ENCODE measurements around the gene TMEM116.

TMEM116 gene

DNA sequence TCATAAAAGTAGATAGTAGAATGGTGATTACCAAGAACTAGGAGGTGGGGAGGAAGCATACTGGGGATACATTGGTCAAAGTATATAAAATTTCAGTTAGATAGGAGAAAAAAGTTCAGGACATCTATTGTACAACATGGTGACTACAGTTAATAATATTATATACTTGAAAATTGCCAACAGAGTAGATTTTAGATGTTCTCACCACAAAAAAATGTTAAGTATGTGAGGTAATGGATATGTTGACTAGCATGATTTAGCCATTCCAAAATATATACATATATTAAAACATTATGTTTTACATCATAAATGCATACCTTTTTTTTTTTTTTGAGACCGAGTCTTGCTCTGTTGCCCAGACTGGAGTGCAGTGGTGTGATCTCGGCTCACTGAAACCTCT, 31.0 kb downstream of the TMEM116 start (continued):
- TF ChIP-seq ZNF266 (tag by site-specific recombination; IDR thresholded peaks at IDR 0.05; ENCODE audit: low read depth) (no peak), FEZF1 (tag by site-specific recombination; IDR thresholded peaks at IDR 0.05) (no peak), ZNF704 (tag by site-specific recombination; IDR thresholded peaks at IDR 0.05) (no peak), ZNF791 (tag by site-specific recombination; IDR thresholded peaks at IDR 0.05) (no peak), ZNF302 (tag by site-specific recombination; IDR thresholded peaks at IDR 0.05; ENCODE audit: low read depth) (no peak)

- no peak for TF ChIP-seq ZBTB7A (tag by site-specific recombination; IDR thresholded peaks at IDR 0.05; ENCODE audit: low read depth)
- TF ChIP-seq ZNF677 (tag by site-specific recombination; IDR thresholded peaks at IDR 0.05): no peak
- TF ChIP-seq KLF9 (tag by site-specific recombination; IDR thresholded peaks at IDR 0.05; ENCODE audit: low read depth): no peak
- TF ChIP-seq ZNF549 (tag by site-specific recombination; IDR thresholded peaks at IDR 0.05): no peak
- TF ChIP-seq ZNF292 (tag by site-specific recombination; IDR thresholded peaks at IDR 0.05; ENCODE audit: borderline replicate concordance, low read depth): no peak
- no peak for TF ChIP-seq ZBTB21 (tag by site-specific recombination; IDR thresholded peaks at IDR 0.05)
- no peak for TF ChIP-seq ZNF202 (tag by site-specific recombination; IDR thresholded peaks at IDR 0.05; ENCODE audit: borderline replicate concordance)
- TF ChIP-seq ZNF664 (tag by site-specific recombination; IDR thresholded peaks at IDR 0.05): no peak
- TF ChIP-seq ZNF518A (tag by site-specific recombination; conservative IDR thresholded peaks at IDR 0.05; ENCODE audit: low read depth): no peak
- TF ChIP-seq ZNF16 (tag by site-specific recombination; IDR thresholded peaks at IDR 0.05; ENCODE audit: low read depth): no peak
- no peak for TF ChIP-seq ZNF24 (tag by site-specific recombination; IDR thresholded peaks at IDR 0.05)
- TF ChIP-seq, protein P1, sequence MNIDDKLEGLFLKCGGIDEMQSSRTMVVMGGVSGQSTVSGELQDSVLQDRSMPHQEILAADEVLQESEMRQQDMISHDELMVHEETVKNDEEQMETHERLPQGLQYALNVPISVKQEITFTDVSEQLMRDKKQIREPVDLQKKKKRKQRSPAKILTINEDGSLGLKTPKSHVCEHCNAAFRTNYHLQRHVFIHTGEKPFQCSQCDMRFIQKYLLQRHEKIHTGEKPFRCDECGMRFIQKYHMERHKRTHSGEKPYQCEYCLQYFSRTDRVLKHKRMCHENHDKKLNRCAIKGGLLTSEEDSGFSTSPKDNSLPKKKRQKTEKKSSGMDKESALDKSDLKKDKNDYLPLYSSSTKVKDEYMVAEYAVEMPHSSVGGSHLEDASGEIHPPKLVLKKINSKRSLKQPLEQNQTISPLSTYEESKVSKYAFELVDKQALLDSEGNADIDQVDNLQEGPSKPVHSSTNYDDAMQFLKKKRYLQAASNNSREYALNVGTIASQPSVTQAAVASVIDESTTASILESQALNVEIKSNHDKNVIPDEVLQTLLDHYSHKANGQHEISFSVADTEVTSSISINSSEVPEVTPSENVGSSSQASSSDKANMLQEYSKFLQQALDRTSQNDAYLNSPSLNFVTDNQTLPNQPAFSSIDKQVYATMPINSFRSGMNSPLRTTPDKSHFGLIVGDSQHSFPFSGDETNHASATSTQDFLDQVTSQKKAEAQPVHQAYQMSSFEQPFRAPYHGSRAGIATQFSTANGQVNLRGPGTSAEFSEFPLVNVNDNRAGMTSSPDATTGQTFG (tag by site-specific recombination; IDR thresholded peaks at IDR 0.05; ENCODE audit: borderline replicate concordance): no peak
- no peak for TF ChIP-seq ZEB2 (tag by site-specific recombination; IDR thresholded peaks at IDR 0.05)
- no peak overlapping the region for H3K4me3 ChIP-seq (ENCODE audit: low read depth, low read length)
- CTCF ChIA-PET: interaction anchor here (0.7 kb wide), 1 partner anchor 9 kb away, joined by 5 read pairs; no protein-coding TSS in a partner anchor
- H3K27ac ChIP-seq (ENCODE audit: extremely low read depth, low read depth, low read length): no peak overlapping the region
- H3K36me3 ChIP-seq (ENCODE audit: control insufficient read depth in 2 of 2, insufficient read depth in 1 of 2, low read length in 2 of 2): no peaks in the 10 kb centered on the region
- H3K4me1 ChIP-seq (ENCODE audit: control insufficient read depth, insufficient read depth, low read length): 0 out of 2 replicates have a peak, but pooled peaks cover 2% of the 10 kb centered on the region
- POLR2A ChIA-PET: interaction anchor here (0.7 kb wide), 2 partner anchors 9 to 32 kb away, joined by 3 read pairs; partner anchors contain the start of genes ERP29 and TMEM116
- H3K9me3 ChIP-seq (ENCODE audit: control insufficient read depth, insufficient read depth, low read depth, low read length): no peaks in the 10 kb centered on the region
These were observed 32.4 kb downstream of the TMEM116 start for GRCh38 chr12:111980598-111980997.

All from HEK293 (cell line).